A549 treated with ZK216348 at 1 μM for 4 hours (cell line): Measurements from ENCODE around the gene NAV3. TPM values are rescaled to one million over a fixed set of nuclear protein-coding genes. Genes with fewer than 3 reads are reported as not detected.

Source experiments
- total RNA-seq: library from RNA; stranded (reverse); fragments of 200-300 nt; extraction: Qiagen RNA extraction; gene quantifications from 5 replicates; pipeline ENCODE4 v1.2.3, GENCODE V29; 2022; ENCODE audit warnings: low read depth

NAV3 gene, protein sequence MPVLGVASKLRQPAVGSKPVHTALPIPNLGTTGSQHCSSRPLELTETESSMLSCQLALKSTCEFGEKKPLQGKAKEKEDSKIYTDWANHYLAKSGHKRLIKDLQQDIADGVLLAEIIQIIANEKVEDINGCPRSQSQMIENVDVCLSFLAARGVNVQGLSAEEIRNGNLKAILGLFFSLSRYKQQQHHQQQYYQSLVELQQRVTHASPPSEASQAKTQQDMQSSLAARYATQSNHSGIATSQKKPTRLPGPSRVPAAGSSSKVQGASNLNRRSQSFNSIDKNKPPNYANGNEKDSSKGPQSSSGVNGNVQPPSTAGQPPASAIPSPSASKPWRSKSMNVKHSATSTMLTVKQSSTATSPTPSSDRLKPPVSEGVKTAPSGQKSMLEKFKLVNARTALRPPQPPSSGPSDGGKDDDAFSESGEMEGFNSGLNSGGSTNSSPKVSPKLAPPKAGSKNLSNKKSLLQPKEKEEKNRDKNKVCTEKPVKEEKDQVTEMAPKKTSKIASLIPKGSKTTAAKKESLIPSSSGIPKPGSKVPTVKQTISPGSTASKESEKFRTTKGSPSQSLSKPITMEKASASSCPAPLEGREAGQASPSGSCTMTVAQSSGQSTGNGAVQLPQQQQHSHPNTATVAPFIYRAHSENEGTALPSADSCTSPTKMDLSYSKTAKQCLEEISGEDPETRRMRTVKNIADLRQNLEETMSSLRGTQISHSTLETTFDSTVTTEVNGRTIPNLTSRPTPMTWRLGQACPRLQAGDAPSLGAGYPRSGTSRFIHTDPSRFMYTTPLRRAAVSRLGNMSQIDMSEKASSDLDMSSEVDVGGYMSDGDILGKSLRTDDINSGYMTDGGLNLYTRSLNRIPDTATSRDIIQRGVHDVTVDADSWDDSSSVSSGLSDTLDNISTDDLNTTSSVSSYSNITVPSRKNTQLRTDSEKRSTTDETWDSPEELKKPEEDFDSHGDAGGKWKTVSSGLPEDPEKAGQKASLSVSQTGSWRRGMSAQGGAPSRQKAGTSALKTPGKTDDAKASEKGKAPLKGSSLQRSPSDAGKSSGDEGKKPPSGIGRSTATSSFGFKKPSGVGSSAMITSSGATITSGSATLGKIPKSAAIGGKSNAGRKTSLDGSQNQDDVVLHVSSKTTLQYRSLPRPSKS (N-terminal part only)
- total RNA-seq: 7.9 to 13.7 TPM (median 12.4 TPM) in 5 replicates

DNA sequence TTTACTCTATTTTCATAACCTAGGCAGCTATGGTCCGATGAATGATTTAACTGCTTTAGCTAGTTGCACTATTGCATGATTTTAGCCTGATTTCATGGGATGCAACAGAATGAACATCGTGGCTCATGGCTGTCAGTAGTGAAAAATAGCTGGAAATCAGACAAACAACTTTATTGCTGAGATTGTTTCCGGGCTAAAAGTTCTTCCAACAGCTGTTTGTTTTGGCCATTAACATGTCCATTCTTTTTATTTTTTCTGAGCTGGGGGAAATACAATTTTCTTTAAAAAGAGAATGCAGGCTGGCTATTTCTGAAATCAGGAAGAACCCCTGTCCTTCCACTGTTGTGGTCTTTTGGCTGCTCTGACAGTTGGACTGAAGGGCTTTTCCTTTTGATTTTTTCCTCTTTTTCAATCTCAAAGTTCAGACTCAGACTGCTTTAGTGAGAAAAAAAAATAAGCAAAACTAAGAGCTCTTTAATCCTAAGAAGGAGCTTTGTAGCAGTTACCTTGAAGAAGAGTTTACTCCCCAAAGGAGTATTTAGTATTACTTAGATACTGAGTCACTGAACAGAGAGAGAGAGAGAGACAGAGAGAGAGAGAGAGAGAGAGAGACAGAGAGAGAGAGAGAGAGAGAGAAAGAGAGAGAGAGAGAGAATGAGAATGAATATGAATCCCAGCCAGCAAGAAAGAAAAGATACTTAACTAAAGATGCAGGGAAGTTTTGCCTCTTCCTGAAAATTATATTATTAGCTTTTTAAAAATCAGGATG lies at the start of gene NAV3:
Gene NAV3, plus strand, starts transcription at position 312 of the 769 bp plus-strand sequence. CDS start 568 bp downstream, outside the sequence.

